Tibial nerve (tissue), 4 donors: ENCODE measurements around the gene PAK4.

Experiments
- EP300 ChIP-seq, 2 donors: sonication (generic); formaldehyde crosslinking; IDR thresholded peaks; one replicate each; pipeline ENCODE4 v1.6.1; 2017; ENCODE audit warnings: antibody characterized with exemption in 2 of 2, mild to moderate bottlenecking in 1 of 2
- POLR2A ChIP-seq, 2 donors: fragments of 450-650 bp; IDR thresholded peaks; one replicate each; pipeline ENCODE4 v1.6.1; 2017; ENCODE audit warnings: antibody characterized with exemption in 2 of 2, mild to moderate bottlenecking in 2 of 2, moderate library complexity in 2 of 2
- TF ChIP-seq, protein P1 (sequence below), 5 experiments: fragments of 200-600 bp in 3 of 5; fragments of 450-650 bp in 2 of 5; sonication (generic) in 3 of 5; IDR thresholded peaks; one replicate each; pipeline ENCODE4 v1.5.1; 2016 to 2019; ENCODE audit warnings: antibody characterized with exemption in 5 of 5, mild to moderate bottlenecking in 3 of 5, moderate library complexity in 2 of 5

DNA sequence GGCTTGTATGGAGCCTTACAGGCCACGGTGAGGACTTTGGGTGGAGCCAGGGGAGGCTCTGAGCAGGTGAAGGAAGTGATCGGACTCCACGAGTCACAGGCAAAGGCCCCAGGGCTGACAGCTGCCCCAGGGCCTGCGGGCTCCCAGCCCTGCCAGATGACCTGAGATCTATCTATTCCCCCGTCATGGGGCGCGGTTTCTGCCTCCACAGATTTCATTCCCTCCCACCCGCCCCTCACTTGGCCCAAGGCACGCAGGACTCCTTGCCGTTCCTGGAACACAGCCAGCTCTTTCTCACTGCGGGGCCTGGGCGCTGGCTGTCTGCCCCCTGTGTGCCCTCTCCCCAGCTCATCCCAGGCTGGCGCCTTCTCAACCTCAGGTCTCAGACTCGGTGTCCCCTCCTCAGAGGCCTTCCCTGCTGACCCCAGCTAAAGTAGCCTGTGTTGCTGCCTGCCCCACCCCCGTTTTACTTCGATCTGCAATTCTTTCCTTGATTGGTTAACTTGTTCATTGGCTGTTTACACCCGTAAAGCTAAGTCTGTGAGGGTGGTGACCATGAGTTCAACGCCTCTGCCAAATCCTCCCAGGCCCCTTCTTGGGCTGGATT lies 13.9 kb upstream of the PAK4 start:
- TF ChIP-seq, protein P1, sequence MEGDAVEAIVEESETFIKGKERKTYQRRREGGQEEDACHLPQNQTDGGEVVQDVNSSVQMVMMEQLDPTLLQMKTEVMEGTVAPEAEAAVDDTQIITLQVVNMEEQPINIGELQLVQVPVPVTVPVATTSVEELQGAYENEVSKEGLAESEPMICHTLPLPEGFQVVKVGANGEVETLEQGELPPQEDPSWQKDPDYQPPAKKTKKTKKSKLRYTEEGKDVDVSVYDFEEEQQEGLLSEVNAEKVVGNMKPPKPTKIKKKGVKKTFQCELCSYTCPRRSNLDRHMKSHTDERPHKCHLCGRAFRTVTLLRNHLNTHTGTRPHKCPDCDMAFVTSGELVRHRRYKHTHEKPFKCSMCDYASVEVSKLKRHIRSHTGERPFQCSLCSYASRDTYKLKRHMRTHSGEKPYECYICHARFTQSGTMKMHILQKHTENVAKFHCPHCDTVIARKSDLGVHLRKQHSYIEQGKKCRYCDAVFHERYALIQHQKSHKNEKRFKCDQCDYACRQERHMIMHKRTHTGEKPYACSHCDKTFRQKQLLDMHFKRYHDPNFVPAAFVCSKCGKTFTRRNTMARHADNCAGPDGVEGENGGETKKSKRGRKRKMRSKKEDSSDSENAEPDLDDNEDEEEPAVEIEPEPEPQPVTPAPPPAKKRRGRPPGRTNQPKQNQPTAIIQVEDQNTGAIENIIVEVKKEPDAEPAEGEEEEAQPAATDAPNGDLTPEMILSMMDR (IDR thresholded peaks at IDR 0.05): no peak
- TF ChIP-seq EP300 (IDR thresholded peaks at IDR 0.05): no peak
- no peak for TF ChIP-seq POLR2A (IDR thresholded peaks at IDR 0.05)
